ENCODE results near the gene OSCP1.

DNA sequence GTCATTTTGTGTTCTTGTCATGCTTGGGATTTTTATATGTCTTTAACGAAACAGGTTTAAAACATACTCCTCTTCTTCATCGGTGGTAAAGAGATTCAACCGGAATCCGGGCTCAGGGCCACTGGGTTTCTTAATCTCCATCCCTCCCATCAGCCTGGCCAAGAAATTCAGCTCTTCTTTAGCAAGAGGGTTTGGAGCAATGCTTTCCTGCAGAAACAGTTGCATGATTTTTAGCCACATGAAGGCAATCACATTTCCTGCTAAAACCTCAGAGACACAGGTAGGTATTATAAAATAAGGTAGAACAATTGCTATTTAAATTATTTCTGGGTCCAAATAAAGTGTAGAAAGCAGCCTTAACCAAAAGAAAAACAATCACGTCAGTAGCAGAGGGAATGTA, 29.8 kb downstream of the OSCP1 start:
- TF ChIP-seq, protein P1, sequence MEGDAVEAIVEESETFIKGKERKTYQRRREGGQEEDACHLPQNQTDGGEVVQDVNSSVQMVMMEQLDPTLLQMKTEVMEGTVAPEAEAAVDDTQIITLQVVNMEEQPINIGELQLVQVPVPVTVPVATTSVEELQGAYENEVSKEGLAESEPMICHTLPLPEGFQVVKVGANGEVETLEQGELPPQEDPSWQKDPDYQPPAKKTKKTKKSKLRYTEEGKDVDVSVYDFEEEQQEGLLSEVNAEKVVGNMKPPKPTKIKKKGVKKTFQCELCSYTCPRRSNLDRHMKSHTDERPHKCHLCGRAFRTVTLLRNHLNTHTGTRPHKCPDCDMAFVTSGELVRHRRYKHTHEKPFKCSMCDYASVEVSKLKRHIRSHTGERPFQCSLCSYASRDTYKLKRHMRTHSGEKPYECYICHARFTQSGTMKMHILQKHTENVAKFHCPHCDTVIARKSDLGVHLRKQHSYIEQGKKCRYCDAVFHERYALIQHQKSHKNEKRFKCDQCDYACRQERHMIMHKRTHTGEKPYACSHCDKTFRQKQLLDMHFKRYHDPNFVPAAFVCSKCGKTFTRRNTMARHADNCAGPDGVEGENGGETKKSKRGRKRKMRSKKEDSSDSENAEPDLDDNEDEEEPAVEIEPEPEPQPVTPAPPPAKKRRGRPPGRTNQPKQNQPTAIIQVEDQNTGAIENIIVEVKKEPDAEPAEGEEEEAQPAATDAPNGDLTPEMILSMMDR (optimal IDR thresholded peaks at IDR 0.05 in 1 of 3, IDR thresholded peaks at IDR 0.05 in 1 of 3, conservative IDR thresholded peaks at IDR 0.05 in 1 of 3; ENCODE audit: extremely low read depth in 1 of 3, insufficient read depth in 2 of 3, low read length in 3 of 3) = no peak
- no peak for TF ChIP-seq EZH2 (IDR thresholded peaks at IDR 0.05; ENCODE audit: low read length)
